IPS-18a (cell line): Measurements from ENCODE around the gene CNOT1.

Experiments used
- H3K27ac ChIP-seq: one replicate; pipeline ENCODE4 v1.5.1; 2013; ENCODE audit warnings: low read length
- H3K27me3 ChIP-seq: one replicate; pipeline ENCODE4 v1.6.1; 2013; ENCODE audit warnings: mild to moderate bottlenecking, low read length; ENCODE audit not compliant: control insufficient read depth, insufficient read depth
- H3K36me3 ChIP-seq: one replicate; pipeline ENCODE4 v1.6.1; 2013; ENCODE audit warnings: low read depth, low read length; ENCODE audit not compliant: control insufficient read depth
- H3K4me1 ChIP-seq: one replicate; pipeline ENCODE4 v1.6.1; 2013; ENCODE audit warnings: low read depth, low read length; ENCODE audit not compliant: control insufficient read depth
- H3K4me3 ChIP-seq: one replicate; pipeline ENCODE4 v1.5.1; 2013; ENCODE audit warnings: low read length
- H3K9ac ChIP-seq: one replicate; pipeline ENCODE4 v1.6.1; 2013; ENCODE audit warnings: mild to moderate bottlenecking, low read length, moderate library complexity
- H3K9me3 ChIP-seq: one replicate; pipeline ENCODE4 v1.6.1; 2013; ENCODE audit warnings: low read depth, low read length; ENCODE audit not compliant: control insufficient read depth

The CNOT1 gene

DNA sequence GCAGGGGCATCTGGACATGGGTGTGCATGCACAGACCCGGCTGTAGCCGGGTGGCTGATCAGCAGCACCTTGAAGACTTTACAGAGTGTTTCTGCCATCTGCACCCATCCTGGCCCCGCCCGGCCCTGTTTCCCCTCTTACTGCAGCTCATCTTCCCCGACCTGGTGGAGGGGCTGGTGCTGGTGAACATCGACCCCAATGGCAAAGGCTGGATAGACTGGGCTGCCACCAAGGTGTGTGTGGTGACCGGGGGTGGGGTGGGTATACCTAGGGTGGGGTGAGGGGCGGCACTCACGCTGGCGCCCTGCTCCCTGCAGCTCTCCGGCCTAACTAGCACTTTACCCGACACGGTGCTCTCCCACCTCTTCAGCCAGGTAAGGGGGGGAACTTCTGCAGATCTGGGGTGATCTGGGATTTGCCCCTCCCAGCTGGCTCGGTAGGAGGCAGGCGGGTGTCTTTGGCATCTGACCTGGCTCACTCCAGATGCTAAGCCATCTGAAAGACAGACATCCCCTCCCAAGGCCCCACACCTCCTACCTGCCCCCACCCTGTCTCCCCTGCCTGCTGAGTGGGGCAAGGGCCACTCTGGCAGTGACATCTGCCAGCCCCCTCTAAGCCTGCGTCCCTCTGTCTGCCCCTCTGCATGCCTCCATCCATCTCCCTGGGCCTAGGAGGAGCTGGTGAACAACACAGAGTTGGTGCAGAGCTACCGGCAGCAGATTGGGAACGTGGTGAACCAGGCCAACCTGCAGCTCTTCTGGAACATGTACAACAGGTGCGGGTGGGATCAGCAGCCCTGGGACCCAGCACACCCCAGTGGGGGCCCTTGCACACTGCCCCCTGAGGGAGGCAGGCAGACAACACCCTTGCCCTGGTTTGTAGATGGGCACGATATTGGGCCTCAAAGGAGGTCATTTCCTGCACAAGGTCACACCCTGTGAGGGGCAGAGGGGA lies 123.1 kb downstream of the CNOT1 start:
- Histone ChIP-seq H3K27me3 (peaks cover 16% of the 10 kb centered on the region), H3K4me3 (no peak overlapping the region)

GRCh38 chr16:58503863-58504688 lies 125.5 kb downstream of the CNOT1 start:
- Histone ChIP-seq H3K27ac (no peak overlapping the region), H3K4me3 (no peak overlapping the region), H3K27me3 (peaks cover 19% of the 10 kb centered on the region), H3K36me3 (no peaks in the 10 kb centered on the region), H3K9ac (no peak overlapping the region), H3K4me1 (peaks cover 3% of the 10 kb centered on the region), H3K9me3 (no peaks in the 10 kb centered on the region)

More for the DNA sequence above, 123.1 kb downstream of the CNOT1 start:
- no peak overlapping the region for H3K9ac ChIP-seq
- no peaks in the 10 kb centered on the region for H3K9me3 ChIP-seq
- H3K36me3 ChIP-seq: no peaks in the 10 kb centered on the region
- H3K27ac ChIP-seq: no peak overlapping the region
- no peaks in the 10 kb centered on the region for H3K4me1 ChIP-seq

- H3K27ac ChIP-seq: no peak overlapping the region
- H3K9ac ChIP-seq: no peak overlapping the region
- no peaks in the 10 kb centered on the region for H3K36me3 ChIP-seq
- no peaks in the 10 kb centered on the region for H3K9me3 ChIP-seq
- H3K4me3 ChIP-seq: no peak overlapping the region
- peaks cover 23% of the 10 kb centered on the region for H3K27me3 ChIP-seq
- peaks cover 3% of the 10 kb centered on the region for H3K4me1 ChIP-seq
Measured at GRCh38 chr16:58503166-58503862, 126.3 kb downstream of the CNOT1 start.

- H3K4me3 ChIP-seq: no peak overlapping the region
Measured at GRCh38 chr16:58502217-58502921, 127.3 kb downstream of the CNOT1 start.

DNA sequence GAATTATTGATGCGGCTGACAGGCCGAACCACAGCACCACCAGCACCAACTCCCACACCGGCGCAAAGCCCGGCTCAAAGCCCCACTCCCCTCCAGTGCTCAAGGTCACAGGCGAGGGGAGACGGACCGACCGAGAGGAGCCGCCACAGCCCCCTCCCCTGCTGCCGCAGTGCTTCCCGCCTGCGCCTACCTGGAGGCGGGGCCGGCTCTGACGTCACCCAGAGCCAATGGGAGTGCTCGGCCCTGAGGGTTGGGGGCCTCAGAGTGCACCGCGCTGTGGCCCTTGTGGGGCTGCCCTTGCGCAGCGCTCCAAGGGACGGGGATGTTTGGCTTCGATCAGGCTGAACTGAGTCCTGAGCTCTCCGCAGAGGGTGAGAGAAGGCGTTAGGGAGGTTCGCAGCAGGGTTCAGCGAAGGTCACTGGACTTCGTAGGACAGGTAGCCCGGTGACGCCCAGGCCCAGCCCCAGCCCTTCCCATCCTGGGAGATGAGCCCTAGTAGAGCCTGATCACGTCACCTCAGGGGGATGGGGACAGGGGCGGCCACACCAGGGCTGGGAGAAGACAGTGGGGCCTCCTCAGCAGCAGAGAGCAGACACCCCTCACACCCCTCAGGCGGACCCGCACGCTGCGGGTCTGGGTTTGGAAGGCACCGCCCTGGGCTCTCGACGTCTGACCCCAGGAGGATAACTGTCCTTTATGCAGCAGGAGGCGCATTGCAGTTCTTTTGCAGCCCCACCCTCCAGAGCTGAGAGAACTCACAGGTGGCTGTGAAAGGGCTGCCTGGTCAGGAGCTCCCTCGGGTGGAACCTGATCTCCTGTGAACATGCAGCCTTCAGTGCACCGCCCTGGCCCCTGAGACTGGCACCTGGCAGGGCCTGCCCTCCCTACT lies 128.1 kb downstream of the CNOT1 start:
- peaks cover 27% of the 10 kb centered on the region for H3K27me3 ChIP-seq
- H3K9me3 ChIP-seq: no peaks in the 10 kb centered on the region
- H3K27ac ChIP-seq: no peak overlapping the region
- peaks cover 3% of the 10 kb centered on the region for H3K4me1 ChIP-seq
- H3K36me3 ChIP-seq: no peaks in the 10 kb centered on the region
- H3K4me3 ChIP-seq: peak overlapping the region; percentile 66
- peak overlapping the region; percentile 43 for H3K9ac ChIP-seq

More at GRCh38 chr16:58502217-58502921, 127.3 kb downstream of the CNOT1 start:
- peaks cover 3% of the 10 kb centered on the region for H3K4me1 ChIP-seq
- H3K9me3 ChIP-seq: no peaks in the 10 kb centered on the region
- no peak overlapping the region for H3K27ac ChIP-seq
- H3K36me3 ChIP-seq: no peaks in the 10 kb centered on the region
- H3K9ac ChIP-seq: no peak overlapping the region
- peaks cover 27% of the 10 kb centered on the region for H3K27me3 ChIP-seq

- H3K4me1 ChIP-seq: peaks cover 11% of the 10 kb centered on the region
- H3K4me3 ChIP-seq: peak overlapping the region; percentile 66
- H3K27me3 ChIP-seq: peaks cover 27% of the 10 kb centered on the region
- no peaks in the 10 kb centered on the region for H3K36me3 ChIP-seq
- H3K27ac ChIP-seq: no peak overlapping the region
- no peaks in the 10 kb centered on the region for H3K9me3 ChIP-seq
- peak overlapping the region; percentile 43 for H3K9ac ChIP-seq
Measured at GRCh38 chr16:58500430-58501241, 129.0 kb downstream of the CNOT1 start.

DNA sequence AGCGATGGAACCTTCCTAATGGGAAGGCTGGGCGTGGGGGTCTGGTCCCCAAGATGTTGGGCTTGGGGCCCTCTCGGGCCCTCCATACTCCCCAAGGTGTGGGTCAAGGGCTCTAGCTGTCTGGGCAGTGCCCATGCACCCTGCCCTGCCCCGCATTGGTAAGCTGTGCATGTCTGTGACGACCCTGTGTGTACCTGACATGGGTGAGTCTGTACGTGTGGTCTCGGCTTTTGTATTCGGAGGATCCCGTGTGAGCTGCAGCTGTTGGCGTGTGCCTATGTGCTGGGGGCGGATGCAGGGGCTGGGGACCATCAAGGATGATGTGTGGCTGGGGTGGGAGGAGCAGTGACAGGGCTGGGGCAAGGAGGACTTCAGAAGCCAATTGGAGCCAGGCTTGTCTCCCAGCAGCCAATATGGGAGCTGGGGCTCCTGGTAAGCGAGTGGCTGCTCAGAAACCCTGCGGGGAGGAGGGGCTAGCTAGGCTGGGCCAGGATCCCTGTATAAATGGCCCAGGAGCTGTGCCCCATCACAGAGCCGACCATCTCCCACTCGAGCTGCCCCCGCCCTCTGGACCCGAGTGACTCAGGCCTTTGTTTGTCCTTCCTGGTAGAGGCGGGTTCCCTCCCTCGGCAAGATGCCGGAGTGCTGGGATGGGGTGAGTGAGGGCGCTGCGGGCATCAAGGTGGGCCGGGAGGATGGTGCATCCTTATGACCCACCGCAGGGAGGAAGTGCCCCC lies 129.8 kb downstream of the CNOT1 start, which contains the start of gene NDRG4:
TSS of gene NDRG4 (plus strand) at position 529 of the 737 bp plus-strand sequence. CDS start at position 635, 106 bp downstream.
- Histone ChIP-seq H3K9ac (peak within 1 kb of the TSS; percentile 43), H3K27ac (no peak within 1 kb of the TSS), H3K36me3 (no peaks in the 10 kb centered on the region), H3K4me3 (peak within 1 kb of the TSS; percentile 66), H3K9me3 (no peaks in the 10 kb centered on the region), H3K27me3 (peaks cover 27% of the 10 kb centered on the region), H3K4me1 (peaks cover 17% of the 10 kb centered on the region)

GRCh38 chr16:58499092-58499511 lies 130.5 kb downstream of the CNOT1 start:
- Histone ChIP-seq H3K4me1 (peaks cover 18% of the 10 kb centered on the region), H3K9me3 (no peaks in the 10 kb centered on the region), H3K9ac (no peak overlapping the region), H3K36me3 (no peaks in the 10 kb centered on the region), H3K4me3 (no peak overlapping the region), H3K27ac (no peak overlapping the region), H3K27me3 (peaks cover 27% of the 10 kb centered on the region)

GRCh38 chr16:58498341-58499091 lies 131.1 kb downstream of the CNOT1 start:
- peaks cover 26% of the 10 kb centered on the region for H3K27me3 ChIP-seq
- H3K36me3 ChIP-seq: no peaks in the 10 kb centered on the region
- H3K9ac ChIP-seq: no peak overlapping the region
- H3K4me1 ChIP-seq: peaks cover 18% of the 10 kb centered on the region
- H3K4me3 ChIP-seq: no peak overlapping the region
- H3K27ac ChIP-seq: no peak overlapping the region
- H3K9me3 ChIP-seq: no peaks in the 10 kb centered on the region
